ENCODE measurements around the gene MYBPHL. TPM values are rescaled to one million over a fixed set of nuclear protein-coding genes. Genes with fewer than 3 reads are reported as not detected.
"Not testable (repeated sequence)": the region's sequence is repeated elsewhere in the genome, so short reads cannot be mapped to it uniquely, and the experiment has no call there.

The MYBPHL gene
- total RNA-seq, 3 donors from 2014 or later (not counting 1 experiment from before 2014, with no cell fraction given), result not detected

DNA sequence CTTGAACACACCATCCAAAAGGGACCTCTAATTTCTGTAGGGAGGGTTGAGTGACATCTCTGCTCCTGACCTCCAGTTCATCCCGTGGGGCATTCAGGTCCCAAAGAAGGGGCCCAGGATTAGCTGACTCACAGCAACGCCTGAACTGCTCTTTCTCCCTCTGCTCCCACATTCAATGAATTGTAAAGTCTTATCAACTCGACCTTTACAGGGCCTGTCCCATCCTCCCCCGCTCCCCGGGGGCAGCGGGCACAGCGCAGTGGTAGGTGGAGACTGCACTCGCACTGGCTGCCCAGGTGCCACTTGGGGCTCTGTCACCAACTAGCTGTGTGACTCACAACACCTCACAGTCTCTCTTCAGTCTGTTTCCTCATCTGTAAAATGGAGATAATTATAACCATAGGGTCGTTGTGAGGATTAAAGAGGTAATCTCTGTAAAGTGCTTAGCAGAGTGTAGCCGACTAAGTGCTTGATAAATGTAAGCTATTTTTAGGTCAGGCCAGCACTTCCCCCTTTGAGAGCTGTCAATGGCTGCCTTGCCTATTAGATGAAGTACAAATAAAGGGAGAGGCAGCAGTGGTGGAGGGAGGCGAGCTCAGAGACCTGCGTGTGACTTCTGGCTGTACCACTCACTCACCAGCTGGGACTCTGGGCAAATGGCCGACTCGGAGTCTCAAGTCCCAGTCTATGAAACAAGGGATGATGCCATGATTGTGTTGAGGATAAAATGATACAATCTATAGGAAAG, 637 bp upstream of the MYBPHL start:
- Histone ChIP-seq H3K4me3 (ENCODE audit: low read length) (no peak overlapping the region), H3K36me3 (ENCODE audit: control insufficient read depth, insufficient read depth, low read length) (no peaks in the 10 kb centered on the region), H3K27me3 (ENCODE audit: control insufficient read depth, insufficient read depth, low read length) (no peaks in the 10 kb centered on the region), H3K4me1 (ENCODE audit: control insufficient read depth, insufficient read depth, low read length) (peaks cover 8% of the 10 kb centered on the region), H3K27ac (ENCODE audit: low read length) (no peak overlapping the region), H3K9me3 (ENCODE audit: control insufficient read depth, insufficient read depth, low read length) (no peaks in the 10 kb centered on the region)
- ATAC-seq (no peak), DNase-seq (no peak)
- no peaks in the 10 kb centered on the region for H3K36me3 Mint-ChIP-seq
- no peak overlapping the region for H3K4me3 Mint-ChIP-seq
- no peaks in the 10 kb centered on the region for H3K4me1 Mint-ChIP-seq
- H3K27me3 Mint-ChIP-seq (ENCODE audit: low read depth in 2 of 2), result no peaks in the 10 kb centered on the region
- TF ChIP-seq, protein P1, sequence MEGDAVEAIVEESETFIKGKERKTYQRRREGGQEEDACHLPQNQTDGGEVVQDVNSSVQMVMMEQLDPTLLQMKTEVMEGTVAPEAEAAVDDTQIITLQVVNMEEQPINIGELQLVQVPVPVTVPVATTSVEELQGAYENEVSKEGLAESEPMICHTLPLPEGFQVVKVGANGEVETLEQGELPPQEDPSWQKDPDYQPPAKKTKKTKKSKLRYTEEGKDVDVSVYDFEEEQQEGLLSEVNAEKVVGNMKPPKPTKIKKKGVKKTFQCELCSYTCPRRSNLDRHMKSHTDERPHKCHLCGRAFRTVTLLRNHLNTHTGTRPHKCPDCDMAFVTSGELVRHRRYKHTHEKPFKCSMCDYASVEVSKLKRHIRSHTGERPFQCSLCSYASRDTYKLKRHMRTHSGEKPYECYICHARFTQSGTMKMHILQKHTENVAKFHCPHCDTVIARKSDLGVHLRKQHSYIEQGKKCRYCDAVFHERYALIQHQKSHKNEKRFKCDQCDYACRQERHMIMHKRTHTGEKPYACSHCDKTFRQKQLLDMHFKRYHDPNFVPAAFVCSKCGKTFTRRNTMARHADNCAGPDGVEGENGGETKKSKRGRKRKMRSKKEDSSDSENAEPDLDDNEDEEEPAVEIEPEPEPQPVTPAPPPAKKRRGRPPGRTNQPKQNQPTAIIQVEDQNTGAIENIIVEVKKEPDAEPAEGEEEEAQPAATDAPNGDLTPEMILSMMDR (IDR thresholded peaks at IDR 0.05), result no peak
- H3K9me3 Mint-ChIP-seq, result no peaks in the 10 kb centered on the region
- intact Hi-C loops (cut with micrococcal nuclease), result no loop called here
- no peak overlapping the region for H3K27ac Mint-ChIP-seq
- WGBS (ENCODE audit: insufficient coverage), result 57% methylated on average over 14 of the region's 14 CpGs

DNA sequence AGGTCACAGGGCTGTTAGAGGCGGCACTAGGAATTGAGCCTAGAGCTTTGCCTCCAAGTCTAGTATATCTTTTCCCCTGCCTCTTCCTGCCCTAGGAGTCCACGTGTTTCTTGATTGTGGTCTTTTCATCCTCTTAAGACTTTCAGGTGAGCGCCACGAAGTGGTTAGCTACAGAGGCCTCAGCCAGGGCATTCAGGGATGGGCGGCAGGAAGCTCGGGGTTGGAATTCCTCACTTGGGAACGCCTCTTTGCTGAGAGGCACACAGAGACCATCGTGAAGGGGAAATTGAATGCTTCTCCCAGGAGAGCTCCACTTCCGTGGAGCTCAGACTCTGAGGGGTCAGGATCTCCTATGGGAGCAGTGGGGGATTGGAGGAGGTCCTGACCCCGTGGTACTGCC, 820 bp downstream of the MYBPHL start:
- H3K4me1 Mint-ChIP-seq; H3K27ac ChIP-seq (ENCODE audit: low read length); H3K4me3 ChIP-seq (ENCODE audit: low read length); DNase-seq; H3K4me3 Mint-ChIP-seq; intact Hi-C loops (cut with micrococcal nuclease); H3K27me3 Mint-ChIP-seq (ENCODE audit: low read depth in 2 of 2); H3K27ac Mint-ChIP-seq; H3K9me3 Mint-ChIP-seq; H3K27me3 ChIP-seq (ENCODE audit: control insufficient read depth, insufficient read depth, low read length); H3K4me1 ChIP-seq (ENCODE audit: control insufficient read depth, insufficient read depth, low read length); H3K36me3 ChIP-seq (ENCODE audit: control insufficient read depth, insufficient read depth, low read length); H3K36me3 Mint-ChIP-seq; H3K9me3 ChIP-seq (ENCODE audit: control insufficient read depth, insufficient read depth, low read length); ATAC-seq: not testable (repeated sequence)
- WGBS (ENCODE audit: insufficient coverage), result 76% methylated on average over 9 of the region's 10 CpGs

DNA sequence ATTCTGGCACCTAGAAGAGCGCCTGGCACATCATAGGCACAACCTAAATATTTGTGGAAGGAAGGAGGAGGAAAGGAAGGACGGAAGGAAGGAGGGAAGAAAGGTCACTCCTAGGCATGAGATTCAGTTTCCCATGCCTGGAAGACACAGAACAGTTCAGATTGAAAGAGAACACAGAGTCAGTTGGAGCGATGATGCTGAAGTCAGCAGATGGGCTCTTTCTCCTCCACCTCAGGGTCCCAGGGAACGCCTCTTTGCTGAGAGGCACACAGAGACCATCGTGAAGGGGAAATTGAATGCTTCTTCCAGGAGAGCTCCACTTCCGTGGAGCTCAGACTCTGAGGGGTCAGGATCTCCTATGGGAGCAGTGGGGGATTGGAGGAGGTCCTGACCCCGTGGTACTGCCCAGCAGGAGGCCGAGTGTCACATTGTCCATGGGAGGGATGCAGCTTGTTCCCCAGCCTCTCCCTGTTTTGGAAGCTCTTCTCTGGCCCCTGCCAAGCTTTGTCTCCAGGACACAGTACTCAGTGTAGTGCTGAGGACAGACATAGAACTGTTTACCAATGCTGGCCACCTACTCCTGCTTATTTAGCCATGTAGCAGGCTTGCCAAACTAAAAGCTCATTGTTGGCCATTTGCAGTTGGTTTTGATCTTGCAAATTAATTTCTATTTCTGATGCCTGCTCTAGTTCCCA, 2.4 kb downstream of the MYBPHL start:
- no peaks in the 10 kb centered on the region for H3K36me3 ChIP-seq (ENCODE audit: control insufficient read depth, insufficient read depth, low read length)
- Mint-ChIP-seq H3K27ac (no peak overlapping the region), H3K36me3 (no peaks in the 10 kb centered on the region), H3K27me3 (ENCODE audit: low read depth in 2 of 2) (peaks cover 2 to 7% of the 10 kb centered on the region in 2 donors), H3K4me1 (no peaks in the 10 kb centered on the region), H3K9me3 (no peaks in the 10 kb centered on the region), H3K4me3 (no peak overlapping the region)
- no peak overlapping the region for H3K27ac ChIP-seq (ENCODE audit: low read length)
- ATAC-seq (no peak), DNase-seq (no peak)
- H3K4me1 ChIP-seq (ENCODE audit: control insufficient read depth, insufficient read depth, low read length), result peaks cover 8% of the 10 kb centered on the region
- WGBS (ENCODE audit: insufficient coverage), result 82% methylated on average over 6 of the region's 8 CpGs
- TF ChIP-seq, protein P1 (IDR thresholded peaks at IDR 0.05), result no peak
- no peaks in the 10 kb centered on the region for H3K9me3 ChIP-seq (ENCODE audit: control insufficient read depth, insufficient read depth, low read length)
- no peaks in the 10 kb centered on the region for H3K27me3 ChIP-seq (ENCODE audit: control insufficient read depth, insufficient read depth, low read length)
- intact Hi-C loops (cut with micrococcal nuclease), result no loop called here
- no peak overlapping the region for H3K4me3 ChIP-seq (ENCODE audit: low read length)

DNA sequence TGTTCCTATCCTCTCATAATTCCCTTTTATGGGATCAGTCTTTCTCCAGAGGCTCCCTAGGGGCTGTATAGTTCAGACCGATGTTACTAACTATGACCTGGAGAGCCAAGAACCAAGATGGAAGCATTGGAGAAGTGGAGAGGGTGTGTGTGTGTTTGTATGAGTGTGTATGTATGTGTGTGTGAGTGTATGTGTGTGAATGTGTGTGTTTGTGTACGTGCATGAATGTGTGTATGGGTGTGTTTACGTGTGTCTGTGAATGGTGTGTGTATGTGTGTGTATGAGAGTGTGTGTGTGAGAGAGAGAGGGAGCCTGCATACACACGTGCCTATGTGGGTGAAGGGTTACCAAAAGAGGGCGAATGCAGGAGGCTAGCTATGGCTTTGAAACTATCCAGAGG, 4.9 kb downstream of the MYBPHL start:
- Mint-ChIP-seq H3K4me1 (no peaks in the 10 kb centered on the region), H3K4me3 (no peak overlapping the region), H3K27me3 (ENCODE audit: low read depth in 2 of 2) (peaks cover 7 to 14% of the 10 kb centered on the region in 2 donors), H3K27ac (no peak overlapping the region), H3K9me3 (no peaks in the 10 kb centered on the region), H3K36me3 (no peaks in the 10 kb centered on the region)
- Histone ChIP-seq H3K9me3 (ENCODE audit: control insufficient read depth, insufficient read depth, low read length) (no peaks in the 10 kb centered on the region), H3K27me3 (ENCODE audit: control insufficient read depth, insufficient read depth, low read length) (no peaks in the 10 kb centered on the region), H3K4me3 (ENCODE audit: low read length) (no peak overlapping the region), H3K4me1 (ENCODE audit: control insufficient read depth, insufficient read depth, low read length) (peaks cover 3% of the 10 kb centered on the region), H3K27ac (ENCODE audit: low read length) (no peak overlapping the region), H3K36me3 (ENCODE audit: control insufficient read depth, insufficient read depth, low read length) (no peaks in the 10 kb centered on the region)
- DNase-seq (no peak), ATAC-seq (no peak)
- intact Hi-C loops (cut with micrococcal nuclease), result no loop called here
- TF ChIP-seq, protein P1 (IDR thresholded peaks at IDR 0.05), result no peak
- WGBS (ENCODE audit: insufficient coverage), result 82% methylated on average over 5 of the region's 5 CpGs
